SK-N-SH (cell line): ENCODE results near the gene KCNH4. TPM values are rescaled to one million over a fixed set of nuclear protein-coding genes. Genes with fewer than 3 reads are reported as not detected.

Source experiments
- CTCF ChIA-PET: fragments of 300-600, 350-600 bp; formaldehyde crosslinking; extraction: SDS; loops from one replicate; lab custom pipeline; 2021; lab: Yijun Ruan, JAX
- POLR2A ChIA-PET: fragments of 350-600 bp; sonication (Branson Sonifier 250); formaldehyde crosslinking; extraction: SDS; loops from one replicate; lab custom pipeline; 2020; ENCODE audit warnings: antibody characterized with exemption, inconsistent platforms; lab: Yijun Ruan, JAX
- DNase-seq: peaks from one replicate; pipeline ENCODE4 v3.0.0; 2012
- H2AFZ ChIP-seq: fragments of 200-600 bp; sonication (generic); 2 replicates; pipeline ENCODE4 v1.8.1; 2016; ENCODE audit warnings: antibody characterized with exemption, mild to moderate bottlenecking, low read depth
- H3F3A ChIP-seq: fragments of 200-600 bp; sonication (generic); replicated peaks from 2 replicates; pipeline ENCODE3; 2016; ENCODE audit warnings: antibody characterized with exemption, mild to moderate bottlenecking; ENCODE audit not compliant: insufficient read depth
- H3K27ac ChIP-seq, 2 experiments: fragments of 200-500 bp in 1 of 2; fragments of 200-600 bp in 1 of 2; sonication (Bioruptor generic) in 1 of 2; sonication (generic), shearing (Covaris generic) in 1 of 2; 2 replicates each; pipeline versions ENCODE4 v1.5.1 to v1.6.1; 2014 to 2016; ENCODE audit warnings: low read depth in 2 of 2, inconsistent platforms in 1 of 2, low read length in 1 of 2, mild to moderate bottlenecking in 1 of 2, mixed read lengths in 1 of 2
- H3K27me3 ChIP-seq: fragments of 200-600 bp; sonication (generic), shearing (Covaris generic); 2 replicates; pipeline ENCODE4 v1.6.1; 2016; ENCODE audit warnings: mixed run types; ENCODE audit not compliant: insufficient read depth
- H3K36me3 ChIP-seq, 2 experiments: fragments of 200-500 bp in 1 of 2; fragments of 200-600 bp in 1 of 2; sonication (Bioruptor generic) in 1 of 2; sonication (generic) in 1 of 2; replicated peaks in 1 of 2; 2 replicates each; pipeline versions ENCODE3 to v1.5.1; 2014 to 2016; ENCODE audit warnings: low read length in 1 of 2, mild to moderate bottlenecking in 1 of 2; ENCODE audit not compliant: insufficient read depth in 2 of 2, control insufficient read depth in 1 of 2
- H3K4me1 ChIP-seq, 2 experiments: fragments of 200-500 bp in 1 of 2; fragments of 200-600 bp in 1 of 2; sonication (Bioruptor generic) in 1 of 2; sonication (generic), shearing (Covaris generic) in 1 of 2; 2 replicates each; pipeline versions ENCODE4 v1.5.1 to v1.6.1; 2014 to 2016; ENCODE audit warnings: low read depth in 1 of 2, low read length in 1 of 2, mixed run types in 1 of 2; ENCODE audit not compliant: insufficient read depth in 2 of 2, control insufficient read depth in 1 of 2
- H3K4me2 ChIP-seq: fragments of 200-600 bp; sonication (generic), shearing (Covaris generic); 2 replicates; pipeline ENCODE4 v1.6.1; 2017; ENCODE audit warnings: mixed run types
- H3K4me3 ChIP-seq, 2 experiments: fragments of 200-500 bp in 1 of 2; fragments of 200-600 bp in 1 of 2; sonication (Bioruptor generic) in 1 of 2; sonication (generic), shearing (Covaris generic) in 1 of 2; 2 replicates each; pipeline versions ENCODE4 v1.5.1 to v1.8.1; 2014 to 2016; ENCODE audit warnings: low read depth in 2 of 2, inconsistent platforms in 1 of 2, low read length in 1 of 2, mild to moderate bottlenecking in 1 of 2, mixed read lengths in 1 of 2, moderate library complexity in 1 of 2
- H3K79me2 ChIP-seq: fragments of 200-600 bp; sonication (generic); 2 replicates; pipeline ENCODE4 v1.8.1; 2017; ENCODE audit warnings: mild to moderate bottlenecking; ENCODE audit not compliant: insufficient read depth
- H3K9ac ChIP-seq: fragments of 200-600 bp; sonication (generic); 2 replicates; pipeline ENCODE4 v1.6.1; 2017; ENCODE audit warnings: mixed run types
- H3K9me2 ChIP-seq: fragments of 200-600 bp; sonication (generic); 2 replicates; pipeline ENCODE4 v1.6.1; 2017; ENCODE audit warnings: mixed run types
- H3K9me3 ChIP-seq: fragments of 200-600 bp; sonication (generic); 2 replicates; pipeline ENCODE4 v1.6.1; 2017; ENCODE audit warnings: mixed run types, mild to moderate bottlenecking, moderate library complexity
- H4K20me1 ChIP-seq: fragments of 200-600 bp; sonication (generic); 2 replicates; pipeline ENCODE4 v1.6.1; 2017; ENCODE audit warnings: mild to moderate bottlenecking, mixed run types; ENCODE audit not compliant: insufficient read depth
- ELF1 ChIP-seq: IDR thresholded peaks from 2 replicates; pipeline ENCODE4 v1.4.0; 2012
- EZH2phosphoT487 ChIP-seq: fragments of 200-600 bp; sonication (generic); IDR thresholded peaks from 2 replicates; pipeline ENCODE4 v1.6.1; 2017; ENCODE audit warnings: low read depth, mixed run types, mild to moderate bottlenecking, antibody characterized with exemption, moderate library complexity, borderline replicate concordance
- FOXJ3 ChIP-seq: sonication (generic); formaldehyde crosslinking; IDR thresholded peaks from 2 replicates; pipeline ENCODE4 v1.5.1; 2020; ENCODE audit warnings: mild to moderate bottlenecking, missing genetic modification reagents
- JUND ChIP-seq: IDR thresholded peaks from 2 replicates; pipeline ENCODE4 v1.4.0; 2012
- MEF2A ChIP-seq: IDR thresholded peaks from 2 replicates; pipeline ENCODE4 v1.4.0; 2012; ENCODE audit warnings: low read depth, borderline replicate concordance
- RCOR1 ChIP-seq: fragments of 150-350 bp; IDR thresholded peaks from 2 replicates; pipeline ENCODE4 v1.6.1; 2017; ENCODE audit warnings: antibody characterized with exemption, low read length
- WGBS: methylation state at CpG from one replicate; pipeline ENCODE4 v1.1.6; 2017; ENCODE audit warnings: low lambda C conversion rate; 5-methylcytosine and 5-hydroxymethylcytosine counted together
- polyA plus RNA-seq, 3 experiments: library from polyadenylated mRNA; depleted of rRNA; stranded (reverse); fragments of >200 nt; gene quantifications; 2 replicates each; pipeline ENCODE4 v1.2.3, GENCODE V29; 2012
- TF ChIP-seq, protein P1 (sequence below): IDR thresholded peaks from 2 replicates; pipeline ENCODE4 v1.6.1; 2012; ENCODE audit warnings: mild to moderate bottlenecking, low read depth, low read length, moderate library complexity
- TF ChIP-seq, protein P2 (sequence below): IDR thresholded peaks from 2 replicates; pipeline ENCODE4 v1.4.0; 2012; ENCODE audit warnings: low read depth, borderline replicate concordance

Gene KCNH4
- polyA plus RNA-seq, 1 of the 3 experiments (the other 2 are of a cell fraction) = 0.46 TPM

DNA sequence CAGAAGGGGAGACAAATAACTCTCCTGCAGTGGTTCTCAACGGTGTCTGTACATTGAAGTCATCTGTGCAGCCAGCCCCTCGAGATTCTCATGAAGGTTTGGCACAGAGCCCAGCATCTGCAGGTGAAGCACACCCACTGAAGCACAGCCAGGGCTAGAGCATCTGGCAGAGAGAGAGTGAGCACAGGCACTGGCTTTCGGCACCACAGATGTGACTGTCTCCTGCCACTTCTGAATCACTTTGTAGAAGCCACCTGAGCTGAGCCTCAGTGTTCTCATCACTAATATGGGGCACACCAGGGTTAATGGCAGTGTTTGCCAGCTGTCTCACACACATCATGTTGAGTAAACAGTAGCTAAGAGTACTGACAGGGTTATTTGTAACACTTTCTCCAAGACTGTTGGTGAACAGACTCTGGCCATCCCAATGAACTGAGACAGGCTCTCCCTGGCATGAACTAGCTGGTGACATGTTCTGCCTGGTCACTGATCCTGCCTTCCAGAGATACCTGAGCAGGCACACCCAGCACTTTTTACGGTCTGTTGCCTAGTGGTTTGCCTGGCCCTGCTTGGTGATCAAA is 47.4 kb downstream of the KCNH4 start:
- POLR2A ChIA-PET = interaction anchor here (0.5 to 0.6 kb wide), 2 partner anchors 12 to 143 kb away, joined by 3 read pairs; no protein-coding TSS in a partner anchor
- H2AFZ ChIP-seq = no peak overlapping the region
- peaks cover 53% of the 10 kb centered on the region for H4K20me1 ChIP-seq
- H3K79me2 ChIP-seq = peaks cover 89% of the 10 kb centered on the region
- no peaks in the 10 kb centered on the region for H3K9me2 ChIP-seq
- H3K27me3 ChIP-seq = no peaks in the 10 kb centered on the region
- H3K4me3 ChIP-seq = no peak overlapping the region
- peaks cover 24 to 34% of the 10 kb centered on the region in 2 experiments for H3K36me3 ChIP-seq
- 45% methylated on average over 4 of the region's 4 CpGs for WGBS
- H3K9me3 ChIP-seq = no peaks in the 10 kb centered on the region
- H3K4me1 ChIP-seq = peaks cover 17 to 29% of the 10 kb centered on the region in 2 experiments; a peak in 3 of 4 replicates
- H3K27ac ChIP-seq = peak overlapping the region in 1 of 2 experiments; percentile 25; a peak in 3 of 4 replicates
- peak overlapping the region; percentile 36; the same call in 1 of the 2 replicates for H3K4me2 ChIP-seq
- H3F3A ChIP-seq = peaks cover 6% of the 10 kb centered on the region
- H3K9ac ChIP-seq = no peak overlapping the region
- CTCF ChIA-PET = interaction anchor here (0.8 to 2.9 kb wide), 5 partner anchors 13 to 273 kb away, joined by 3 to 13 read pairs (median 4); partner anchors contain the start of gene KCNH4
- TF ChIP-seq JUND (no peak), RCOR1 (no peak), ELF1 (no peak), EZH2phosphoT487 (no peak), FOXJ3 (no peak), MEF2A (no peak)
- TF ChIP-seq, protein P1, sequence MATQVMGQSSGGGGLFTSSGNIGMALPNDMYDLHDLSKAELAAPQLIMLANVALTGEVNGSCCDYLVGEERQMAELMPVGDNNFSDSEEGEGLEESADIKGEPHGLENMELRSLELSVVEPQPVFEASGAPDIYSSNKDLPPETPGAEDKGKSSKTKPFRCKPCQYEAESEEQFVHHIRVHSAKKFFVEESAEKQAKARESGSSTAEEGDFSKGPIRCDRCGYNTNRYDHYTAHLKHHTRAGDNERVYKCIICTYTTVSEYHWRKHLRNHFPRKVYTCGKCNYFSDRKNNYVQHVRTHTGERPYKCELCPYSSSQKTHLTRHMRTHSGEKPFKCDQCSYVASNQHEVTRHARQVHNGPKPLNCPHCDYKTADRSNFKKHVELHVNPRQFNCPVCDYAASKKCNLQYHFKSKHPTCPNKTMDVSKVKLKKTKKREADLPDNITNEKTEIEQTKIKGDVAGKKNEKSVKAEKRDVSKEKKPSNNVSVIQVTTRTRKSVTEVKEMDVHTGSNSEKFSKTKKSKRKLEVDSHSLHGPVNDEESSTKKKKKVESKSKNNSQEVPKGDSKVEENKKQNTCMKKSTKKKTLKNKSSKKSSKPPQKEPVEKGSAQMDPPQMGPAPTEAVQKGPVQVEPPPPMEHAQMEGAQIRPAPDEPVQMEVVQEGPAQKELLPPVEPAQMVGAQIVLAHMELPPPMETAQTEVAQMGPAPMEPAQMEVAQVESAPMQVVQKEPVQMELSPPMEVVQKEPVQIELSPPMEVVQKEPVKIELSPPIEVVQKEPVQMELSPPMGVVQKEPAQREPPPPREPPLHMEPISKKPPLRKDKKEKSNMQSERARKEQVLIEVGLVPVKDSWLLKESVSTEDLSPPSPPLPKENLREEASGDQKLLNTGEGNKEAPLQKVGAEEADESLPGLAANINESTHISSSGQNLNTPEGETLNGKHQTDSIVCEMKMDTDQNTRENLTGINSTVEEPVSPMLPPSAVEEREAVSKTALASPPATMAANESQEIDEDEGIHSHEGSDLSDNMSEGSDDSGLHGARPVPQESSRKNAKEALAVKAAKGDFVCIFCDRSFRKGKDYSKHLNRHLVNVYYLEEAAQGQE = no peak
- TF ChIP-seq, all 33 proteins: peak for 0
- no peak for DNase-seq

DNA sequence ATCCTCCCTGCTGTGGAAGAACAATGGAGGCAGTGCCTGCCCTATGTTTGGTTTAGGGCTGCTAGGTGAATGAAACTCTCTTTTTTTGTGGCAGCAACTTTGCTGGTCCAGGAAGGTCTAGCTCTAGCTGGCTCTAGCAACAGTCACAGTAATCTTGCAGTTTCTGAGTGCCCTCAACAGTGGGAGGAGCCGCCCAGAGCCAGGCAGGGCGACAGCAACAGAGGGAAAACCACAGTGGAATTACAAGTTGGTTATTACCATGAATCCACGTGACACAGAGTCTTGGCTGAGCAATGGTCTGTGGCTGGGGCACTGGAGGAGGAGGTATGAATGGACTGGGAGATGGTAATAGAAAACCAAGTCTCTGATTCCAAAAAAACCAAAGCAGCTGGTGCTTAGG is 48.0 kb downstream of the KCNH4 start:
- ChIA-PET POLR2A (interaction anchor here (0.5 kb wide), 1 partner anchor 13 kb away, joined by 3 read pairs; no protein-coding TSS in a partner anchor), CTCF (interaction anchor here (1.2 to 2.9 kb wide), 5 partner anchors 13 to 273 kb away, joined by 4 to 13 read pairs (median 6); partner anchors contain the start of gene KCNH4)
- Histone ChIP-seq H4K20me1 (peaks cover 47% of the 10 kb centered on the region), H3F3A (peaks cover 6% of the 10 kb centered on the region), H3K79me2 (peaks cover 83% of the 10 kb centered on the region), H3K9ac (no peak overlapping the region), H3K4me2 (peak overlapping the region; percentile 36), H3K9me2 (no peaks in the 10 kb centered on the region), H3K9me3 (no peaks in the 10 kb centered on the region), H3K4me1 (peaks cover 17 to 29% of the 10 kb centered on the region in 2 experiments; a peak in 3 of 4 replicates), H3K27ac (peak overlapping the region in 1 of 2 experiments; percentile 25; a peak in 3 of 4 replicates), H3K36me3 (peaks cover 27 to 40% of the 10 kb centered on the region in 2 experiments), H3K27me3 (no peaks in the 10 kb centered on the region), H3K4me3 (no peak overlapping the region), H2AFZ (no peak overlapping the region)
- TF ChIP-seq, protein P2, sequence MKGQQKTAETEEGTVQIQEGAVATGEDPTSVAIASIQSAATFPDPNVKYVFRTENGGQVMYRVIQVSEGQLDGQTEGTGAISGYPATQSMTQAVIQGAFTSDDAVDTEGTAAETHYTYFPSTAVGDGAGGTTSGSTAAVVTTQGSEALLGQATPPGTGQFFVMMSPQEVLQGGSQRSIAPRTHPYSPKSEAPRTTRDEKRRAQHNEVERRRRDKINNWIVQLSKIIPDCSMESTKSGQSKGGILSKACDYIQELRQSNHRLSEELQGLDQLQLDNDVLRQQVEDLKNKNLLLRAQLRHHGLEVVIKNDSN = peak; percentile 54; the same call in 1 of the 2 replicates
- TF ChIP-seq, protein P1 = no peak
- DNase-seq = no peak
- WGBS = 74% methylated on average over 3 of the region's 3 CpGs
